DND-41 (cell line): ENCODE results near the gene SAMD13.

Experiments
- CTCF ChIP-seq: IDR thresholded peaks from 2 replicates; pipeline ENCODE4 v1.5.1; 2012; ENCODE audit warnings: borderline replicate concordance, low read length, moderate library complexity, mild to moderate bottlenecking; ENCODE audit not compliant: poor library complexity, severe bottlenecking; ENCODE audit errors: extremely low read depth
- EZH2 ChIP-seq: IDR thresholded peaks from 3 replicates; pipeline ENCODE4 v1.6.1; 2012; ENCODE audit warnings: borderline replicate concordance, low read depth, mild to moderate bottlenecking, moderate library complexity, low read length, inconsistent platforms; ENCODE audit not compliant: severe bottlenecking

GRCh38 chr1:84291882-84292655 is 9.4 kb upstream of the SAMD13 start:
- no peak for TF ChIP-seq CTCF
- no peak for TF ChIP-seq EZH2
